ENCODE data around the gene ASMTL.

DNA sequence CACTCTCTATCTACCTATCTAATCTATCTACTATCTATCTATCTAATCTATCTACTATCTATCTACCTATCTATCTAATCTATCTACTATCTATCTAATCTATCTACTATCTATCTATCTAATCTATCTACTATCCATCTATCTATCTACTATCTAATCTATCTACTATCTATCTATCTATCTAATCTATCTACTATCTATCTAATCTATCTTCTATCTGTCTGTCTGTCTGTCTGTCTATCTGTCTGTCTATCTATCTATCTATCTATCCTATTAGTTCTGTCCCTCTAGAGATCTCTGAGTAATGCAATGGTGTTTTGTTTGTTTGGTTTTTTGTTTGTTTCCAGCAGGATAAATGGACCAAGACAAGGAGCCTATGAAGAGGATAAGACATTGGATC is 9.4 kb upstream of the ASMTL start:
- TF ChIP-seq, protein P1, sequence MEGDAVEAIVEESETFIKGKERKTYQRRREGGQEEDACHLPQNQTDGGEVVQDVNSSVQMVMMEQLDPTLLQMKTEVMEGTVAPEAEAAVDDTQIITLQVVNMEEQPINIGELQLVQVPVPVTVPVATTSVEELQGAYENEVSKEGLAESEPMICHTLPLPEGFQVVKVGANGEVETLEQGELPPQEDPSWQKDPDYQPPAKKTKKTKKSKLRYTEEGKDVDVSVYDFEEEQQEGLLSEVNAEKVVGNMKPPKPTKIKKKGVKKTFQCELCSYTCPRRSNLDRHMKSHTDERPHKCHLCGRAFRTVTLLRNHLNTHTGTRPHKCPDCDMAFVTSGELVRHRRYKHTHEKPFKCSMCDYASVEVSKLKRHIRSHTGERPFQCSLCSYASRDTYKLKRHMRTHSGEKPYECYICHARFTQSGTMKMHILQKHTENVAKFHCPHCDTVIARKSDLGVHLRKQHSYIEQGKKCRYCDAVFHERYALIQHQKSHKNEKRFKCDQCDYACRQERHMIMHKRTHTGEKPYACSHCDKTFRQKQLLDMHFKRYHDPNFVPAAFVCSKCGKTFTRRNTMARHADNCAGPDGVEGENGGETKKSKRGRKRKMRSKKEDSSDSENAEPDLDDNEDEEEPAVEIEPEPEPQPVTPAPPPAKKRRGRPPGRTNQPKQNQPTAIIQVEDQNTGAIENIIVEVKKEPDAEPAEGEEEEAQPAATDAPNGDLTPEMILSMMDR (conservative IDR thresholded peaks at IDR 0.05) = no peak
- no peak for TF ChIP-seq EZH2 (IDR thresholded peaks at IDR 0.05; ENCODE audit: low read depth)

Measured in PC-9 (cell line).